ENCODE measurements around the gene TPD52L2.
A peak's percentile ranks its signal among the peaks of the same experiment; 100 is the strongest.
"Not testable (repeated sequence)": the region's sequence is repeated elsewhere in the genome, so short reads cannot be mapped to it uniquely, and the experiment has no call there.

The TPD52L2 gene

DNA sequence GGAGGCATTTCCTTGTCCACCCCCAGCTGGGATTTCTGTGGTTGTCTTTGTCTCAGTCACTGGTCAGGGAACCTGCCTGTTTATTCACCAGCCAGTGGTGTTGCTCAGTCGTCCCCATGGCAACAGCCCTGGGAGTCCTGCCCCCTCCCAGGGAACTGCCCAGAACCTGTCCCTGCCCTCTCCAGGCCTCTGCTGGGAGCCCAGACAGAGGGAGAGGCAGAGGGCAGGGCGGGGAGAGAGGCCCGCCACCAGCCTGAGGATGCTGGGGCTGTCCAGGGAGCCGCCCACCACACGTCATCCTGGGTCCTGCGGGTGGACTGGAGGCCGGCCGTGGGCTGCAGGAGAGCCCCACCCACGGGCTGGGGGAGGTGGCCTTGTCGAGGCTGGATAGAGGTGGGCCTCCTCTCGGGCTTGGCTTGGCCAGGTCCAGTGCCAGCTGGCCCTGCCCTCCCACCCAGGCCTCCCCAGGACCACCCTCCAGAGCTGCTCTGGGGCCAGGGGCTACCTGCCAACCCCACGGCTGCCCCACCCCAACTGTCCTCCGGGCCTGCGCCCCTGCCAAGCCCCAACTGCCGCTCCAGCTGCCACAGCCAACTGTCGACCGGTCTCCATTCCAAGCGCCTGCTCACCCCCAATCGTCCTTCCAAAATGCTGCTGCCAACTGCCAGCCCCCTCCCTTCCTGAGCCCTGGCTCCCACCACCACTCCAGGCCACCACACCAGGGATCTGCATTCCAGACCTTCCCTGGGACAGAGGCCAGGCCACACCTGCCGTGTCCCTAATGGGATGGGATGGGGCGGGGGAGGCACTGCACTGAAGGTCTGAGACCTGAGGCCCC is 29.8 kb upstream of the TPD52L2 start:
- peak; percentile 45 for DNase-seq (ENCODE audit: low spot score)

- DNase-seq (ENCODE audit: low spot score), result no peak
Observed at GRCh38 chr20:63836458-63837344, 28.4 kb upstream of the TPD52L2 start.

DNA sequence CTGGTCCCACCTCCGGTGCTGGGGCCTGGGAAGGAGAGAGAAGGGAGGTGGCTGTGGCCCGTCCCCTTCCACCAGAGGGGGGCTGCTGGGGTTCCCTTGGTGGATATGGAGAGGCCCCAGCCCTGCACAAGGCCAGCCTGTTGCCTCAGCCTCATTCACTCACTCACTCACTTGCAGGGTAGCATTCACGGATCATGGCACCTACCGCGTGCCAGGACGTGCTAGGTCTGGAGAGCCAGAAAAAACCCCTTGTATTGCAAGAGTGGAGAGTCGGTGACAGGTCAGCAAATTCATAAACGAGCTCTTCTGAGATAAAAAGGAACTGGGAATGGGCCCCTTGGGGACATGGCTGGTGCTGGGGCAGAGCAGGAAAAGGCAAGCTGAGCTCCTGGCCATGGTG is 27.6 kb upstream of the TPD52L2 start:
- DNase-seq (ENCODE audit: low spot score), result no peak

- no peak for DNase-seq (ENCODE audit: low spot score)
Observed at GRCh38 chr20:63839620-63840019, 25.4 kb upstream of the TPD52L2 start.

- DNase-seq (ENCODE audit: low spot score), result no peak
Observed at GRCh38 chr20:63840405-63840828, 24.7 kb upstream of the TPD52L2 start.

- DNase-seq (ENCODE audit: low spot score), result no peak
Observed at GRCh38 chr20:63842258-63842657, 22.8 kb upstream of the TPD52L2 start.

DNA sequence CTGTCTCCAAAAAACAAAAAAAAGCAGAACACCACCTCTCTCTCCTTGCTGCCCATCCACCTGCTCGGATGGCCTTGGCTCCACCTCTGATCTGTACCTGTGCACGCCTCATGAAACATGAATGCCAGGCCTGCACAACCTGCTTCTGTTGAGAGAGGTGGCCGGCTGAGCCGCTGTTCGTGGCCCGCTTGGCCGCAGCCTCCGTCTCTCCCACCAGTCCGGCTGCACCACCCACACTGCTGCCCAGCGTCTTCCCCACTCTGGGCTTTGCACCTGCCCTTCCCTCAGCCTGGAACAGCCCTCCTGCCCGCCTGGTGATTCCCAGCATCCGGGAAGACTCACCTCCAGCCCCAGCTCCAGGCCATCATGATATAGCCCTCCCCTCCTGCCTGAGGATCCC is 21.8 kb upstream of the TPD52L2 start:
- DNase-seq (ENCODE audit: low spot score), result no peak

DNA sequence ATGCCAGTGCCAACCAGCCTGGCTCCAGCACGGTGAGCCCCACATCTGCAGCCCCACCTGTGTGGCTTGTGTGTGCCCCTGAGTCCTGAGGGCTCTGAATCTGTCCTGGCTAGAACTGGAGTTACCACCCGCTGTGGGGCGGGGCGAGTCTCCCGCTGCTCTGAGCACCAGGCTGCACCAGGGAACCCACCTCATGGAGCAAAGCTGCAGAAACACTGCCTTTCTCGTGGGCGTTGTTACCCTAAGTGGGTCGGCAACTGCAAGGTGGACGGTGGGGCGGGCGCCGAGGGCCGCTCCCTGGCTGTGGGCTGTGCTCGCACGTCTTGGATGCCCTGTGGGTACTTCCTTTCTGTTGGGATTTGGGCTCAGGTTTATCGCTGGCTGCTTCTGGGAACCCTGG is 21.3 kb upstream of the TPD52L2 start:
- DNase-seq (ENCODE audit: low spot score), result no peak

GRCh38 chr20:63844511-63844991 is 20.5 kb upstream of the TPD52L2 start:
- no peak for DNase-seq (ENCODE audit: low spot score)

- DNase-seq (ENCODE audit: low spot score), result no peak
Observed at GRCh38 chr20:63846128-63846771, 18.8 kb upstream of the TPD52L2 start.

DNA sequence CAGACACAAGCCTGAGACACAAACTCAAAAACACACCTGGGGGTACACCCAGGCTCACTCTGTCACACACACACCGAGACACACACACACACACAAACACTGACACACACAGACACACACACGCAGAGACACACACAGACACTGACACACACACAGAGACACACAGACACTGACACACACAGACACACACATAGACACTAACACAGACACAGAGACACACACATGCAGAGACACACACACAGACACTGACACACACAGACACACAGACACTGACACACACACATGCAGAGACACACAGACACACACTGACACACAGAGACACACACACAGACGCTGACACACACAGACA is 18.2 kb upstream of the TPD52L2 start:
- DNase-seq (ENCODE audit: low spot score), result no peak

DNA sequence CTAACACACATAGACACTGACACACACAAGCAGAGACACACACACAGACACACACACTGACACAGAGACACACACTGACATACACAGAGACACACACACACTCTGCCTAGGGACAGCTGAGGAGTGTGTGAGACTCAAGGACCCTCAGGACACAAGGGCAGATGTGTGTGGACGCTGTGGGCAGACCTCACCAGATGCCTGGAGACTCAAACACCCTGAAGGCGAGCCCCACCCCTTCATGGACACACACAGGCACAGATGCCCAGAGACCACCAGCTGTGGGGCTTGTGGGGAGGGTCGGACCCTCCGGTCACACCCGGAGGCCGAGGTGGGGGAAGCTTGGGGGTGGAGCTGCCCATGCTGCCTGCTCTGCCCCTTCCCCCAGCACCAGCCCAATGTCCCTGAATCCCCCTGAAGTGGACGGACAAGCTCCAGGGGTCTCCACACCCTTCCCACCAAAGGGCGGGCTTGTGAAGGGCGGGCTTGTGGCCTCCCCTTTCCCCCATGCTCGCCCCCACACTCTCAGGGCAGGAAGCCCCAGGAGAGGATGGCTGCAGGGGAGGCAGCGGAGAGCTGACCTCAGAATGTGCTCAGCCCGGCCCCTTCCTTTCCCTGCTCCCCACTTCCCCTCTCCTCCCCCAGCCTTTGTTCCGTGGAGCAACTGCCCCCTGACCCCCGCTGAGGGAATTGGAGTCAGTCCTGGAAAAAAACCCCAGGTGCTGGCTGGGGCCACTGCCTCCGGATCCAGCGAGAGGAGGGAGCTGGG is 17.6 kb upstream of the TPD52L2 start:
- DNase-seq (ENCODE audit: low spot score), result no peak

DNA sequence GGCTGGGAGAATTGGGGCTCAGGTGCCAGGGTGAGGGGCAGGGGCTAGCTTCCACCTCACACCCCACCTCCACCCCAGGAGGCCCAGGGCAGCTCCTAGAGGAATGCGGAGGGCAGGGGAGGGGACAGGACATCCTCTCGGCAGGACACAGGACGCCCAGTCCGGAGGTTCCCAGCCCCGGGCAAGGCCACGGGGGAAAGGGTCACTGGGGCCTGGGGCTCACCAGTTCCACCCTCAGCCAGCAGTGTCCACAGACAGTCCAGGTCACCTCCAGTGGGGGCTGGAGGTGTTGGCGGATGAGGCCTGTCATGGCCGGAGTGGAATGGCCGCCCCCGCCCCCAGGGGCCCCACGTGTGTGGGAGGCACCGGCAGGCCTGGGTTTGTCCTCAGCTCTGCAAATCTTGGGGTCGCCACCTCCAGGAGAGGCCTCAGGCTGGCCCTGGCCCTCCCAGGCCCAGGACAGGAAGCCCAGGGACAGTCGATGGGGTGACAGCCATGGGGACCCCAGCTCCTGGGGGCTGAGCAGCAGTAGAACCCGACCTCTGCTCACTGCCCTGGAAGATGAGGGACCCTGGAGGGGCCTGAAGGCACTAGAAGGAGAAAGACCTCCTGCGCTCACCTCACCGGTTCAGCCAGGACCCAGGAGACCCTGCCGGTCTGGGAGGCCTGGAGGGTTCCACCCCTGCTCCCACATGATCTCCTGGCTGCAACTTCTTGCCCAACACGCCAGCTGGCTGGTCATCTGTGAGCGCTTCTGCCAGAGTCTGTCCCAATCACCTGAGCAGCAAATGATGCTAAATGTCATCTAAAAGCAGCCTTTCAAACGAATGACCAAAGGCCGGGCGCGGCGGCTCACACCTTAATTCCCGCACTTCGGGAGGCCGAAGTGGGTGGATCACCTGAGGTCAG is 16.8 kb upstream of the TPD52L2 start:
- no peak for DNase-seq (ENCODE audit: low spot score)

GRCh38 chr20:63850689-63851547 is 14.2 kb upstream of the TPD52L2 start:
- no peak for DNase-seq (ENCODE audit: low spot score)

- not testable (repeated sequence) for DNase-seq (ENCODE audit: low spot score)
Observed at GRCh38 chr20:63851548-63851943, 13.5 kb upstream of the TPD52L2 start.

DNA sequence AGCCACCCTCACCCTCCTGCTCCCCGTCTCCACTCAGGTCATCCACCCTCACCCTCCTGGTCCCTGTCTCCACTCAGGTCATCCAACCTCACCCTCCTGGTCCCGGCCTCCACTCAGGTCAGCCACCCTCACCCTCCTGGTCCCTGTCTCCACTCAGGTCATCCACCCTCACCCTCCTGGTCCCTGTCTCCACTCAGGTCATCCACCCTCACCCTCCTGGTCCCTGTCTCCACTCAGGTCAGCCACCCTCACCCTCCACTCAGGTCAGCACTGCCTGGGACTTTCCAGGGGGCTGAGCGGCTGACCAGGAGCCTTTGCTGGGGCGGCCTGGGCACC is 11.4 kb upstream of the TPD52L2 start:
- not testable (repeated sequence) for DNase-seq (ENCODE audit: low spot score)

DNA sequence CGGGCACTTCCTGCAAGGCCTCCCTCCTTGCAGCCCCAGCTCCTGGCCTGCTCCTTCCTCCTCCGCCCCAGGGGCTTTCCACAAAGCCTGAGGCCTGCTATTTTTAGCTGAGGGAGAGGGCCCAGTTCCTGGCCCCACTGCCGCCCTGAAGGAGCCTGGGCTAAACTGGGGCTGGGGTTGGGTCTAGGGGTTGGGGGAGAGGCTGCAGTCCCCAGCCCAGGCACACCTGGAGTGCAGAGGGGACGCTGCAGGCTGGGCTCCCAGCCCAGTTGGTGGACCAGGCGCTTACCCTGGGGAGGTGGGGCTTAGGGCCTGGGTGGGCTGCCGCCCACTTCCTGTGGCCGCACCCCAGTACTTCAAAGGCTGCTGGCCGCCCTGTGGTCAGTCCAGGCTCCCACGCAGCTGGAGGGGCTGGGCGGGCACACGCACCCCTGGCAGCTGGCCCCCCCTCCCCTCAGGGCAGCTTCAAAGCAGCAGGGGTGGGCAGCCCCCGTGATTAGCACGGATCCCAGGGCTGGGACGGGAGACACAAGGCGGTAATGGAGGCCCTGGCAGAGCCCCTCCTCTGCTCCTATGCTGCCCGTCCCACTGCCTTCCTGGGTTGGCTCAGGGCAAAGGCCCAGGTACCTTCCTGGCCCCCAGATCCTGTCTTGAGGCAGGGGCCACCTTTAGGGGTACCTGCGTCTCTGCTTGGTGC is 10.9 kb upstream of the TPD52L2 start:
- DNase-seq (ENCODE audit: low spot score), result no peak

DNA sequence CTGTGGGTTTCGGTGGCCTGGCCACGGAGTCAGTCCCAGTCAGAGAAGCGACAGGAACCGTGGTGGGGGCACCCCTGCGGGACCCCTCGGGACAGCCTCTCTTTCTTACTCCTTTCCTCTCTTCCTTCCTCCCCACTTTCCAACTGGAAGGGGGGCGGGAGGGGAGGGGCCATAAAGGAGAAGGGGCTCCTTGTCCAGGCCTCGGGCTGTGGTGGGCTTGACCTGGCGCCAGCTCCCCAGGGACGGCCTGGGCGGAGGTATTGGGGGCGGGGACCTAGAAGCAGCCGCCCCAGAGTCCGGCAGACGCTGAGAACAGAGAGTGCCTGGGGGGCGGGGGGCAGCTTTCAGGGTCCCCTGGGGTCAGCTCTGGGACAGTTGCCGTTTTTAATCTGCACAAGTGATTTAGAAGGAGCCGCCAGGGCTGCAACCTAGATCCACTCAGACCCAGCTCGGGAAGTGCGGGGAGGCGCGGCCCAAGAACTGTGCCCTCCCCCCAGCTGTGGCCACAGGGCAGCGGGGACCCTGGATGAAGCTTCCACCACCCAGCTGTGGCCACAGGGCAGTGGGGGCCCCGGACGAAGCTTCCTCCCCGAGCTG is 10.2 kb upstream of the TPD52L2 start:
- DNase-seq (ENCODE audit: low spot score), result no peak
